ENCODE measurements around the gene MACROD2.

MACROD2 gene

GRCh38 chr20:15596220-15596890, 1601.0 kb downstream of the MACROD2 start:
- ChIA-PET CTCF (interaction anchor here (0.6 kb wide), 1 partner anchor 11 kb away, joined by 3 read pairs; no protein-coding TSS in a partner anchor), POLR2A (no interaction called here)
- Histone ChIP-seq H3K4me1 (ENCODE audit: control insufficient read depth, insufficient read depth, low read length) (no peaks in the 10 kb centered on the region), H3K4me3 (ENCODE audit: low read depth, low read length) (no peak overlapping the region), H3K27ac (ENCODE audit: extremely low read depth, low read depth, low read length) (no peak overlapping the region), H3K9me3 (ENCODE audit: control insufficient read depth, insufficient read depth, low read depth, low read length) (no peaks in the 10 kb centered on the region), H3K36me3 (ENCODE audit: control insufficient read depth in 2 of 2, insufficient read depth in 1 of 2, low read length in 2 of 2) (no peaks in the 10 kb centered on the region)
- TF ChIP-seq ZNF521 (tag by site-specific recombination; IDR thresholded peaks at IDR 0.05) (no peak), ZSCAN5A (tag by site-specific recombination; IDR thresholded peaks at IDR 0.05) (no peak), ZNF449 (tag by site-specific recombination; IDR thresholded peaks at IDR 0.05) (no peak), ZNF19 (tag by site-specific recombination; IDR thresholded peaks at IDR 0.05; ENCODE audit: low read depth) (no peak)

- H3K9me3 ChIP-seq (ENCODE audit: control insufficient read depth, insufficient read depth, low read depth, low read length), result no peaks in the 10 kb centered on the region
- ChIA-PET POLR2A (no interaction called here), CTCF (interaction anchor here (0.6 kb wide), 1 partner anchor 12 kb away, joined by 3 read pairs; no protein-coding TSS in a partner anchor)
- no peak overlapping the region for H3K4me3 ChIP-seq (ENCODE audit: low read depth, low read length)
- no peak for TF ChIP-seq ZBTB26 (tag by site-specific recombination; optimal IDR thresholded peaks at IDR 0.05)
- no peak for TF ChIP-seq ZNF549 (tag by site-specific recombination; IDR thresholded peaks at IDR 0.05)
- TF ChIP-seq KLF1 (tag by site-specific recombination; IDR thresholded peaks at IDR 0.05), result no peak
- TF ChIP-seq ZNF837 (tag by site-specific recombination; IDR thresholded peaks at IDR 0.05), result no peak
- no peak for TF ChIP-seq ZNF280C (tag by site-specific recombination; IDR thresholded peaks at IDR 0.05)
- no peak for TF ChIP-seq ZNF449 (tag by site-specific recombination; IDR thresholded peaks at IDR 0.05)
- no peak for TF ChIP-seq PRDM10 (tag by site-specific recombination; IDR thresholded peaks at IDR 0.05)
- no peak for TF ChIP-seq PATZ1 (tag by site-specific recombination; IDR thresholded peaks at IDR 0.05)
- no peaks in the 10 kb centered on the region for H3K36me3 ChIP-seq (ENCODE audit: control insufficient read depth in 2 of 2, insufficient read depth in 1 of 2, low read length in 2 of 2)
- no peak overlapping the region for H3K27ac ChIP-seq (ENCODE audit: extremely low read depth, low read depth, low read length)
- H3K4me1 ChIP-seq (ENCODE audit: control insufficient read depth, insufficient read depth, low read length), result no peaks in the 10 kb centered on the region
These were observed 1602.0 kb downstream of the MACROD2 start for GRCh38 chr20:15597306-15597705.
